Raji (cell line): ENCODE measurements around the gene AFTPH.

Experiments used
- POLR2A ChIP-seq: IDR thresholded peaks from 2 replicates; pipeline ENCODE4 v1.6.1; 2011; ENCODE audit warnings: low read depth, low read length, control low read depth; ENCODE audit not compliant: insufficient read depth

AFTPH gene

DNA sequence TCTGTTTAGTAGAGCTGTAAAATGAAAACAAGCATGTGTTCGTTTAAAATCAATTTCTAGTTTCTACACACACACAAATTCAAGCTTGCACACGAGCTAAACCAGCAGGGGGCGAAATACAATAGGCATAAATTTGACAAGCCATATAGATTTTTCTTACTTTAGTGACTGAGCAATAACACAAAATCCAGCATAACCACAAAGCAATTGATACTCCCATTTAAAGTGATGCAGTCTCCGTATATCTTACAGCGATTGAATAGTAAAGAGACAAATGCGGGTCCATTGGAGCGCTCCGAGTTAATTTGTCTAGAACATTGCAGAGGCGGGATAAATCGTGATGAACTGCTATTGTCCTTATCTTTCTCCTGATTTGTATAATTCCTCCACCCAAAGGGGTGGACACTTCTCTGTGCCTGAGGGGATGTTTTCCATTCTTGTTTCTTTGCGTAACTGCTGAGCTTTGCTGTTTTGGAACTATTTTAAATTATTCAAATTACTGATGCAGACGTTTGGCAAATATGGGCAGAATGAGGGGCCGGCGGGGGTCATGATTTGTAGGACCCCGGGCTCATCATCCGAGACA lies 1.2 kb upstream of the AFTPH start:
- TF ChIP-seq POLR2A, result 0 out of 2 replicates have a peak, but pooled peaks have one; percentile 17

DNA sequence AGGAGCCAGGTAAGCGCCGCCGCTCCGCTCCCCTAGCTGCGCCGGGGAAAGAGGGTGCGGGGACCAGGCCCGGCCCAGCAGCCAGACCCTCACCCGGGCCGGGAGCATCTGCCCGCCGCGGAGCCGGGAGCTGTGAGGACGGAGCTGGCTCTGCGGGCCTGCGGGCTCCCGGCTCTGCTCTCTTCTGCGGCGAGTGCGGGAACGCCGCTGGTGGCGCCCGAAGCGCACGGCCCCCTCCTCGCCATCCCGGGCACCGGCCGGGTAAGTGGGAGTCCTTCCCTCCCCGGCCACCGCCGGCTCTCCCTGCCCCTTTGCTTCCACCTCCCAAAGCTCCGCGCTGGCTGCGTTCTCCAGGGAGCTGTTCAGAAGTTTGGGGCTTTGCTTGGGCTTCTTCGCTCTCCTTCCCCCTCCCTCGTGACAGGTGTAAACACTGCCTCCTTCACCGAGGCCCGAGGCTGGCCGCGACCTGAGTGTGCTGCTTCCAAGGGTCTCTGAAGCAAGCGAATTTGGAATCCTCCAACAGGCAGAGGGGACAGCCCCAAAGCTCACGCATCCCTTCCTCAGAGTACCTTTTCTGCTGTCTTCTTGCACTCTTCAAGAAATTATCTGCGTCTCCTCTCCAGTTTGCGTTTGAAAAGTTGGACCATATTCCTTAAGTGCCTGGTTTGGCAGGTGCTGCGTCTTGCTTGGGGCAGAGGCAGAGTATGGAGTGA lies 632 bp downstream of the AFTPH start:
- TF ChIP-seq POLR2A, result no peak

DNA sequence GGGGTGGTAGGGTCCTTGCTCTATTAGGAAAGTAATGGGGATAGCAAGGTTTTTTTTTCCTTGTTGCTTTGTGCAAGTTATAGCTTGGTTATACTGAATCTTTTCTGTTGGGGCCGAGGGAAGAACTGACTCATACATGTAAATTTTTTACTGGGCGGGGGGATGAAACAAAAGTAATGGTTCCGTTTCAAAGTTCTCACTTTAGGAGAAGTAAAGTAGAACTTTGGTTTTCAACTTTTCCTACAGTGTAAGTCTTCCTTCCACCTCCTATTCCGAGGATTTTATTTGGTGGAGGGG lies 1.1 kb downstream of the AFTPH start:
- no peak for TF ChIP-seq POLR2A

DNA sequence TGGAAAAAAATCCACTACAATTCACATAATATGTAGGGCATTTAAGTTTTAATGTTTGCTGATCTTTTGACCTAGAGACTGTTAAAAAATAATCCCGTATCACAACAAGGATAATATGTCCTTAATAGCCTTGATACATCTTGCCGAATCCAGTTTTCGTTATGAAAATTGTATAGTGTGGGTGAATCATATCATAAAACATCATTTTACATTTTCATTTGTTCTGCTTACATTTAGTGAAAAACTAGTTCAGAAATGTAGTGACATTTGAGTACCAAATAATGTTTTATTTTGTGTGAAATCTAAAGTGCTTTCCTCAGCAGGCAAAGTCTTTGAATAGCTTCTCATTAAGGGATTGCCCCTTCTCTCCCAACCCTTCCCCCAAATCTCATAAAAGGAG lies 1.9 kb downstream of the AFTPH start:
- TF ChIP-seq POLR2A, result no peak

DNA sequence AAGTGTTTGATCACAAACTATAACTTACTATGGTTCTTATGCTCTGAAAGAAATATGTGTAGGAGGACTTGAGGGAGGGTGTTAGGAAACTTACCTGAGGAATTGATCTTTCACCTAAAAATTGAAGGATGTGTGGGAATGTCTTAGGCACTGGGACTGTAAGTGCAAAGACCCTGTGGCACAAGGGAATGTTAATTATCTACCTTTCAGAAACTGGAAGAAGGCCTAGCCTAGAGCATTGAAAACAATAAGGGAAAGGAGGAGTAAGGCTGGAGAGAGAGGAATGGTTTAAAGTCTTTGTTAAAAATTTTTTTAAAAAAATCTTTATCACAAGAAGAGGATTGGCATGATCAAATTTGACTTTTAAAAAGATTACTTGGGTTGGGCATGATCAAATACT lies 7.9 kb downstream of the AFTPH start:
- no peak for TF ChIP-seq POLR2A

DNA sequence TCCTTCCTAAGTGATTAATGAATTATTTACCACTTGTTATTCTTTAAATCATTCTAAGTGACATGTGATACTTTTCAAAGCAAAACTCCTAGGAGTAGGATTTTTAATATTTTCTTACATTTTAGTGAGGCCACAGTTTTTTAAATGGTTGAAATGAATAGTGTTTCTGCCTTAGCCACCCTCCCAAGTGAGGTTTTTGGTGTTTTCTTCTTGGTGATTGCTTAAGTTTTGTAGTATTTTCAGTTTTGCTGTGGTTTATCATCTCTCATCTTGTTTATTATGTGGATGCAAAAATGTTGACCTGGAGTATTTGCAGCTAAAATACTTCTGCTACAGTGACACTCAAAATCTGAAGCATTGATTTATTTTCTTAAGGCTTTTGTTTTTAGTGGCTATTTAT lies 9.8 kb downstream of the AFTPH start:
- TF ChIP-seq POLR2A, result no peak

DNA sequence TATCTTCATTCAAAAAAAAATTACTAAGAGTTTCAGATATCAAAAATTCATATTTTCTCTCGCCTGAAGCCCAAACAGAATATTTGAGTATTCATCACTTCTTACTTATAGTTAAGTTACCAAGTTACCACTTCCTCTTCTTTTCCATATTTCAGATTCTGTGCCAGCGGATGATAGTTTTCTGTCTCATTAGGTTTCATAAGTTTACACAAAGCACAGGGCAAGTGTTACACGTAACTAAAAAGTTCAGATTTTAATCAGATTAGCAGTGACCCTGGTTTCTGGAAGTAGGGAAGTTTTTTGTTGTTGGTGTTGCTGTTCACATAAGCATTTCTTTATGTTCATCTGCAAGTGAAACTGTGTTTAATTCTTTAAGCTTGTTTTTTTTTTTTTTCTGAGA lies 10.2 kb downstream of the AFTPH start:
- no peak for TF ChIP-seq POLR2A

DNA sequence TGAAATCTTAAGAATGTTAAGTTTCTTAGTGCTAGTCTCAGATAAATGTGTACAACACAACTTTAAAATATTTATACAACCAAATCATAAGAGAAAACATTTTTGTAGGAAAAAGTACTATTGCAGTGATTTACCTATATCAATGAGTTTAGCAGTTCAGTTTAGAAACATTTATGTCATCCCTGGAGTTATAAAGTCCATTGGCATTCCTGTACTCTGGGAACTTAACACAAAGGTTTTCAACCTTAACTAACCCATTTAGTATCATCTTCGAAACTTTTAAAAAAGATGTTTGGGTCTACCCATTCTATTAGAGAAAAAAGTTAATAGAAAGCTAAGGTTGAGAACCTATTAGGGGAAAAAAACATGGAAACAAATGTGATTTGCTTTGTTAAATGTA lies 10.9 kb downstream of the AFTPH start:
- TF ChIP-seq POLR2A, result no peak

DNA sequence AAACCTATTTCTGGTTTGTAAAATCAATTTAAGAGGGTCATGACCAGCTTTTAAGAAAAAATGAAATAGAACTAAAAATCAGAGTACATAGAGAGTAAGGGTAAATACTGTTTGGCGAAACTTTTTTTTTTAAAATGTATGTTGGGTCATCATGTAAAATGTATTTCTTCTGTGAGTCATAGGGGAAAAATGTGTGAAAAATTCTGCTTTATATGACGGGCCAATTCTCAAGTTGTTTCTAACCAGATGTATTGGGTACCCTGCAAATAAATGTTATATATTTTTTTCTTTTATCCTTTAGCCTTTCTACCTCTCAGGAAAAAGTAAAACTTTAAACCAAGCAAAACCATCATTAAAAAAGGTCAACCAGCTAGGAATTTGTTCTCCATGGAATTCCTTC lies 13.9 kb downstream of the AFTPH start:
- TF ChIP-seq POLR2A, result no peak

DNA sequence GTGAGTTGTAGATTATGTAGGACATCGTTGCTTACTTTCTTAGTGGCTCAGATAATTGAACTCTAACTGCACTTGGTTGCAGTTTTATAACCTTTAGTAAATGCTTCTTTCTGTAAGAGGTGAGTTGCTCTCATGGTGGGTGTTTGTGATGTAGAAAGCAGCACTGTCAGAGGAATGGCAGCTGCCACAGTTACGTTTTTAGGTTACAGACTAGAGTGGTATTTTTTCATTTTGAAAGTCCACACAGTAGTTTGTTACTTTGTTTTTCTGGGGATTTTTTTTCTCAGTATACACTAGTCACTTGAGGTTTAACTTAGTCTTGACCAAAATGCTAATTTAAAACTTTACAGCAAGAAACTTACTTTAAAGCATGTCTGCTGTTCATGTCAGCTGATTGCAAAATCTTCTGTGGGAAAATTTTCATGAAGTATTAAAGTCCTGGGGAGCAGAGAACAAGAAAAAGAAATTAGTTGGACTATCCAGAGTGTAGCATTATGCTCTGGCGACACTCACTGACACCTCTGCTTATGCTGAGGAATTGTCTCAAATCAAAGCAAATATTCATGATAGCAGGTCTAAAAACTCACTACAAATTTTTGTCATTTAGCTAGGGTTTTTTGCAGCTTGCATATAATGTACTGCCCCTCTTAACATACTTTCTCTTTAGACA lies 14.8 kb downstream of the AFTPH start:
- TF ChIP-seq POLR2A, result no peak

DNA sequence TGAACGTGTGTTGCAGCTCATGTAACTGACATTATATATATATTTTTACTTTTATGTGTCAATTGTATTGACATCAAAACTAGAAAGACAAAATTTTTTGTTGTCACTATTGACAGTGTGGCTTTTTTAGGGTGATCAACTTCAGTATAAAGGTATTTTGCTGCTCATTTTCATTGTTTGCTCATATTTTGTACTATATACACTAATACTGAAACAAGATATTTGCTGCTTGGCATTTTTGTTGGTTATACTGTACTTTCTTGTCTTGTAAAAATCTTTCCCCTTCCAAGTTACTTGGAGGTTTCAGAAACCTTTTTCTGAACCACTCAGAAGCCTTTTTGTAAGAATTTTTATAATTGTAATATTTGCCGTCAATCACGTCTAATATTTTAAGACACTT lies 16.5 kb downstream of the AFTPH start:
- TF ChIP-seq POLR2A, result no peak

DNA sequence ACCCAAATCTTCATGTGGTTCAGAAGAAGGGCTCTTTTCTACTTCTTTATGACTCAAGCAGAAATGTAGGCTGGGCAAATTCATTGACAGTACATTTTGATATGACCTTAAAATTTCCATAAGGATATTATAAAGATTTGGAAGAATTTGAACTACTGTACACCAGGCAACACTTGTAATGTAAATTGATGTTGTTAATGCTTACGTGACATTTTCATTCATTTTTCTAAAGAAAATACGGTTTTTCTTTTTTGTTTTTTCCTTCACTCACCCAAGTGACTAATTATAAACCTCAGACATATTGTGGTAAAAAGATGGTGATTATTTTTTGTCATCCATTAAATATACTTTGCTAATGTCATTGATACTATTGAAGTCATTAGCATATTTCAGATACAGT lies 17.4 kb downstream of the AFTPH start:
- TF ChIP-seq POLR2A, result no peak

DNA sequence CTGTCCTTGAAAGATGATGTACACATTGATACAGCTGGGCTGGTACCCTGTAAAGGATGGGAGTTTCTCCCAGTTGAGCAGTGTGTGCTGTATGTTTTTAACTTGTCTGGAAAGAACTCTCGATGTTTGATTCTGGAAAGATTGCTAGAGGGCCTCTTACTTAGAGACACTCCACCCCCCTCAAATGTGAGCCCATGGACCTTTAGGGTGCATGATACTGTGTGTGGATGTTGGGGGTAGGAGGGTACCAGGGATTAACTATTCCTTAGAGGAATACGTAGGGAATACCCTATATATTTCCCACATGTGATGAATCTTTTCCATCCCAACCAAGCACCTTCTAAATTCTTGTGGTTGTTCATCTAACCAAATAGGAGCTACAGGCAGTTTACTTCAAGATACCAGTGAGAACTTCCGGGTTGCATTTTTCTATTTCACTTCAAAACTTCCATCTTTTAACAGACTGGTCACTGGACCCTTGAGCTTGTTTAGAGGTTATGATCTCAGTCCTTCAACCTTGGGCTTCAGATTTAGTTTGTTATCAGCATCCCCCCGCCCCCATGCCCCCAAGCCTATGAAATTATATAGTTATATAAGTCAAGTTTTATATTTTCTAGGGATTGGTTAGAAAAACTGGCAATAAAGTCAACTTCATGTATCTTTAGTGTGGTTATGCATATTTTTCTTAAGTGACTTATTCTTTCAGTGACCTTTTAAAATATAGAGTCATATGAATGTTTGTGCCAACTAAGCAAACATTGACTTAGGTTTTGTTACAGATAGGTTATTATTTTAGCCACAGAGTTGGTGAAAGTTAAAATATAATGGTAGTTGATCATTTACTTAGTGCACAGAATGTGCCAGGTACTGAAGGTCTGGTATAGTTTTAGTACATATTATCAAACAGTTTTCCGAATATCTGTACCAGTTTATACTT lies 18.2 kb downstream of the AFTPH start:
- no peak for TF ChIP-seq POLR2A

DNA sequence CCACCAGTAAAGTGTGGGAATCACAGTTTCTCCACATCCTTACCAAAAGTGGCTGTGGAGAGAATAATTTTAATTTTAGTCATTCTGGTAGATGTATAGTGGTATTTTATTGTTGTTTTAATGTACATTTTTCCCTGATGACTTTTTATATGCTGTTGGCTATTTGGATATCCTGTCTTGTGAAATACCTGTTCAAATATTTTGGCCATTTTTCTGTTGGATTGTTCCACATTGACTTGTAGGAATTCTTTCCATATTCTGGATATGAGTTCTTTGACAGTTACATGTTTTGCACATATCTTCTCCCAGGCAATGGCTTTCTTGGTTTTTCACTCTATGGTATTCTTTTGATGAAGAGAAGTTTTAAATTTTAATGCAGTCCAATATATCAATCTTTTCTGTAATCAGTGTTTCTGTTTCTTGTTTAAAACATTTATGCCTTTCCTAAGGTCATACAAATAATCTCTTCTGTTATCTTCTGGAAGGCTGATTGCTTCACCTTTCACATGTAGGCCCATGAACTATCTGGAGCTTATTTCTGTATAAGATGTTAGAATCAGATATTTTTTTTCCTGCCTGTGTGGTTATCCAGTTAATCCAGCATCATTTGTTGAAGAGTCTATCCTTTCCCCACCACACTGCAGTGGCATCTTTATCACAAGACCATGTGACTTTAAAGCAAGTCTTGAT lies 19.0 kb downstream of the AFTPH start:
- no peak for TF ChIP-seq POLR2A

DNA sequence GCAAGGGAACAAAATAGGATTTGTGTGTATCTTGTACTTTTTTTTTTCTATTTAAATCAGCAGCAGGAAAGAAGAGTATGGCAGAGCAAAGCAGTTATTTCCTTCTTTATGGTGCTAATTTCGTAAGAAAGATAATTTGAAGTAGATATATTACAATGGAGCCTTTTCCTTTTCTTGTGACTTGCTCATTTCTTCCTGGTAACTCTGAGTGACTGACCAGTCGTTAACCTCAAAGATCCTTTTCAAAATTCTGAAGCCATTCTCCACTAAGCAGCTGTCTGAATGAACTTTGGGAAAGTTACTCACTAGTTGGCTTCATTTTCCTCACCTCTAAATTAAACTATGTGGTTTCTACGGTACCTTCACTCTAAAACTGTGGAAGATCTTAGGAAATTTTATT lies 24.6 kb downstream of the AFTPH start:
- TF ChIP-seq POLR2A, result no peak
